Activated CD4-positive, alpha-beta T cell treated with anti-CD3 and anti-CD28 coated beads for 4 hours (primary cell): ENCODE data around the gene ARHGAP35.
"Not testable (repeated sequence)": the region's sequence is repeated elsewhere in the genome, so short reads cannot be mapped to it uniquely, and the experiment has no call there.

Source experiments
- DNase-seq, 2 donors: peaks; one replicate each; pipeline ENCODE4 v3.0.0-alpha.2; 2020

The ARHGAP35 gene

GRCh38 chr19:46860846-46861690 lies at the start of gene ARHGAP35:
TSS of gene ARHGAP35 (plus strand) at chr19:46860997. CDS start at chr19:46918676, 57,679 bp downstream.
- peak in 1 of 2 donors; percentile 85 for DNase-seq

GRCh38 chr19:46812977-46813838 lies 47.6 kb upstream of the ARHGAP35 start:
- no peak for DNase-seq

GRCh38 chr19:46813839-46814358 lies 46.9 kb upstream of the ARHGAP35 start:
- DNase-seq = no peak

- DNase-seq = no peak
Measured at GRCh38 chr19:46815833-46816627, 44.8 kb upstream of the ARHGAP35 start.

GRCh38 chr19:46818812-46819211 lies 42.0 kb upstream of the ARHGAP35 start:
- no peak for DNase-seq

- DNase-seq = peak; percentile 37 to 48
Measured at GRCh38 chr19:46821512-46822409, 39.0 kb upstream of the ARHGAP35 start.

GRCh38 chr19:46822410-46822787 lies 38.4 kb upstream of the ARHGAP35 start:
- DNase-seq = not testable (repeated sequence)

GRCh38 chr19:46823049-46823448 lies 37.7 kb upstream of the ARHGAP35 start:
- DNase-seq = no peak

GRCh38 chr19:46824890-46825730 lies 35.7 kb upstream of the ARHGAP35 start:
- no peak for DNase-seq

GRCh38 chr19:46825731-46826055 lies 35.1 kb upstream of the ARHGAP35 start:
- DNase-seq = no peak

- peak; percentile 58 to 72 for DNase-seq
Measured at GRCh38 chr19:46828484-46828883, 32.3 kb upstream of the ARHGAP35 start.

- DNase-seq = no peak
Measured at GRCh38 chr19:46830864-46831263, 29.9 kb upstream of the ARHGAP35 start.

- DNase-seq = no peak
Measured at GRCh38 chr19:46834121-46834520, 26.7 kb upstream of the ARHGAP35 start.

- DNase-seq = no peak
Measured at GRCh38 chr19:46834984-46835383, 25.8 kb upstream of the ARHGAP35 start.

- DNase-seq = no peak
Measured at GRCh38 chr19:46838160-46838559, 22.6 kb upstream of the ARHGAP35 start.

- DNase-seq = no peak
Measured at GRCh38 chr19:46839752-46840497, 20.9 kb upstream of the ARHGAP35 start.

GRCh38 chr19:46840498-46840942 lies 20.3 kb upstream of the ARHGAP35 start:
- peak; percentile 39 to 49 for DNase-seq

GRCh38 chr19:46841458-46842083 lies 19.2 kb upstream of the ARHGAP35 start:
- no peak for DNase-seq

GRCh38 chr19:46842791-46843190 lies 18.0 kb upstream of the ARHGAP35 start:
- no peak for DNase-seq
